ENCODE results near the gene LHFPL6. TPM values are rescaled to one million over a fixed set of nuclear protein-coding genes. Genes with fewer than 3 reads are reported as not detected.

LHFPL6 gene
- total and polyA plus RNA-seq, 9 of the 15 experiments (the other 6 are each of a cell fraction or from before 2014, with no cell fraction given) = 0.18 TPM; not detected in 8

GRCh38 chr13:39554371-39554770 is 48.6 kb downstream of the LHFPL6 start:
- 6% methylated on average over 2 of the region's 3 CpGs for WGBS (ENCODE audit: insufficient coverage, low coverage, missing lambda C conversion rate)
- ChIA-PET CTCF (ENCODE audit: low intra/inter-chr PET ratio) (no interaction called here), POLR2A (no interaction called here)
- Histone ChIP-seq H3K4me2 (ENCODE audit: insufficient read depth, low read length) (no peak overlapping the region), H2AFZ (ENCODE audit: low read depth, low read length) (no peak overlapping the region), H3K9ac (ENCODE audit: insufficient read depth in 1 of 2, low read depth in 2 of 2, low read length in 2 of 2) (no peak overlapping the region), H3K27me3 (ENCODE audit: control insufficient read depth in 2 of 2, insufficient read depth in 2 of 2, low read length in 2 of 2) (no peaks in the 10 kb centered on the region), H4K20me1 (replicated peaks; ENCODE audit: control insufficient read depth, insufficient read depth, low read length) (no peaks in the 10 kb centered on the region), H3K79me2 (ENCODE audit: control insufficient read depth, insufficient read depth, low read length) (no peaks in the 10 kb centered on the region), H3K4me1 (replicated peaks in 1 of 2; ENCODE audit: control insufficient read depth in 2 of 2, insufficient read depth in 2 of 2, low read length in 2 of 2) (no peaks in the 10 kb centered on the region), H3K4me3 (no peak overlapping the region), H3K9me1 (ENCODE audit: control insufficient read depth, insufficient read depth, low read length) (no peaks in the 10 kb centered on the region), H3K9me3 (replicated peaks; ENCODE audit: control insufficient read depth, insufficient read depth, low read depth, low read length) (no peaks in the 10 kb centered on the region), H3K27ac (ENCODE audit: extremely low read depth, low read depth, low read length) (no peak overlapping the region), H3K36me3 (ENCODE audit: control insufficient read depth, insufficient read depth, low read length) (no peaks in the 10 kb centered on the region)
- no TSS peak for BruUV-seq (replicated peaks)
- intact Hi-C loops (cut with micrococcal nuclease) = no loop called here
- in situ Hi-C loops (cut with MboI) = no loop called here
- ATAC-seq = no peak
- FAIRE-seq = no peak
- DNase-seq (ENCODE audit: extremely low read depth in 1 of 4, low spot score in 3 of 4) = no peak
- TF ChIP-seq PPARD (CRISPR knock-in tag; IDR thresholded peaks at IDR 0.05) (no peak), SIX5 (IDR thresholded peaks at IDR 0.05; ENCODE audit: borderline replicate concordance in 1 of 2, insufficient read depth in 1 of 2, low read depth in 1 of 2, low read length in 2 of 2) (no peak), RB1 (IDR thresholded peaks at IDR 0.05; ENCODE audit: low read depth) (no peak), POLR3G (IDR thresholded peaks at IDR 0.05; ENCODE audit: extremely low read depth, insufficient read length, insufficient replicate concordance) (no peak), RERE (CRISPR knock-in tag; IDR thresholded peaks at IDR 0.05; ENCODE audit: borderline replicate concordance) (no peak), RBM14 (IDR thresholded peaks at IDR 0.05; ENCODE audit: borderline replicate concordance, insufficient read depth, low read depth, low read length) (no peak), BDP1 (IDR thresholded peaks at IDR 0.05; ENCODE audit: insufficient read depth, insufficient read length) (no peak), CBX8 (IDR thresholded peaks at IDR 0.05; ENCODE audit: borderline replicate concordance, extremely low read depth, low read depth, low read length, poor library complexity, severe bottlenecking) (no peak), SRF (CRISPR knock-in tag; IDR thresholded peaks at IDR 0.05) (no peak), ZKSCAN8 (CRISPR knock-in tag; IDR thresholded peaks at IDR 0.05) (no peak), ZNF280B (CRISPR knock-in tag; IDR thresholded peaks at IDR 0.05) (no peak), ZNF395 (CRISPR knock-in tag; IDR thresholded peaks at IDR 0.05) (no peak), ZBTB8A (IDR thresholded peaks at IDR 0.05; ENCODE audit: partially characterized antibody) (no peak), ZC3H8 (IDR thresholded peaks at IDR 0.05) (no peak), EGR1 (conservative IDR thresholded peaks at IDR 0.05) (no peak)
